Medulla oblongata (tissue), 1 donor: ENCODE results near the gene TSPAN17.
"Not testable (repeated sequence)": the region's sequence is repeated elsewhere in the genome, so short reads cannot be mapped to it uniquely, and the experiment has no call there.

Source experiments
- DNase-seq: peaks from one replicate; pipeline ENCODE4 v3.0.0-alpha.2; 2015; ENCODE audit errors: extremely low spot score

Gene TSPAN17

GRCh38 chr5:176647030-176647842, at the start of gene TSPAN17:
Gene TSPAN17 (plus strand): TSS chr5:176647484. CDS start chr5:176647616, 132 bp downstream.
- DNase-seq = peak; percentile 100

GRCh38 chr5:176599749-176600430, 47.4 kb upstream of the TSPAN17 start:
- DNase-seq = not testable (repeated sequence)

GRCh38 chr5:176601901-176602482, 45.3 kb upstream of the TSPAN17 start:
- DNase-seq = no peak

GRCh38 chr5:176603091-176603490, 44.2 kb upstream of the TSPAN17 start:
- no peak for DNase-seq

- DNase-seq = no peak
Measured at GRCh38 chr5:176606032-176606431, 41.3 kb upstream of the TSPAN17 start.

GRCh38 chr5:176606875-176607274, 40.4 kb upstream of the TSPAN17 start:
- DNase-seq = no peak

- no peak for DNase-seq
Measured at GRCh38 chr5:176608142-176608705, 39.1 kb upstream of the TSPAN17 start.

- no peak for DNase-seq
Measured at GRCh38 chr5:176608937-176609723, 38.2 kb upstream of the TSPAN17 start.

- peak; percentile 54 for DNase-seq
Measured at GRCh38 chr5:176609724-176610434, 37.4 kb upstream of the TSPAN17 start, which contains the start of gene GPRIN1. Gene GPRIN1 (minus strand): TSS chr5:176610156. CDS start chr5:176599834, 10,322 bp downstream.

GRCh38 chr5:176610435-176610773, 36.9 kb upstream of the TSPAN17 start:
- no peak for DNase-seq

GRCh38 chr5:176611435-176611834, 35.8 kb upstream of the TSPAN17 start:
- peak; percentile 64 for DNase-seq

GRCh38 chr5:176612008-176612407, 35.3 kb upstream of the TSPAN17 start:
- no peak for DNase-seq

- DNase-seq = no peak
Measured at GRCh38 chr5:176612855-176613254, 34.4 kb upstream of the TSPAN17 start.

- DNase-seq = no peak
Measured at GRCh38 chr5:176614805-176615478, 32.3 kb upstream of the TSPAN17 start.

GRCh38 chr5:176616511-176616910, 30.8 kb upstream of the TSPAN17 start:
- no peak for DNase-seq

- no peak for DNase-seq
Measured at GRCh38 chr5:176618783-176619182, 28.5 kb upstream of the TSPAN17 start.

GRCh38 chr5:176619203-176619568, 28.1 kb upstream of the TSPAN17 start:
- peak; percentile 70 for DNase-seq

GRCh38 chr5:176619569-176620332, 27.5 kb upstream of the TSPAN17 start:
- DNase-seq = no peak

GRCh38 chr5:176620333-176620981, 26.8 kb upstream of the TSPAN17 start:
- no peak for DNase-seq
